NCI-H524 treated with DMSO at 0.1 percent for 48 hours (cell line): ENCODE data around the gene NEU2.

Experiments
- DNase-seq: peaks from one replicate; lab custom pipeline; 2025; lab: John Stamatoyannopoulos, UW

NEU2 gene

GRCh38 chr2:233032551-233033320 lies at the start of gene NEU2:
Gene NEU2 (plus strand): TSS chr2:233032672. CDS start chr2:233032672, 0 bp downstream.
- no peak for DNase-seq

GRCh38 chr2:232982926-232983668 lies 49.4 kb upstream of the NEU2 start:
- DNase-seq, result no peak

- DNase-seq, result no peak
Measured at GRCh38 chr2:232983669-232984140, 48.8 kb upstream of the NEU2 start.

- no peak for DNase-seq
Measured at GRCh38 chr2:232984451-232985207, 47.8 kb upstream of the NEU2 start.

GRCh38 chr2:232986155-232986554 lies 46.3 kb upstream of the NEU2 start:
- DNase-seq, result no peak

GRCh38 chr2:232993231-232993821 lies 39.1 kb upstream of the NEU2 start:
- no peak for DNase-seq

- DNase-seq, result no peak
Measured at GRCh38 chr2:232994446-232994845, 38.0 kb upstream of the NEU2 start.

GRCh38 chr2:232997749-232998665 lies 34.5 kb upstream of the NEU2 start:
- DNase-seq, result no peak

GRCh38 chr2:232998666-232998985 lies 33.8 kb upstream of the NEU2 start:
- DNase-seq, result no peak

- peak; percentile 2 for DNase-seq
Measured at GRCh38 chr2:232999354-232999753, 33.1 kb upstream of the NEU2 start.

GRCh38 chr2:233000886-233001750 lies 31.4 kb upstream of the NEU2 start:
- DNase-seq, result no peak

- DNase-seq, result no peak
Measured at GRCh38 chr2:233002829-233003657, 29.4 kb upstream of the NEU2 start.

- DNase-seq, result no peak
Measured at GRCh38 chr2:233003658-233004555, 28.6 kb upstream of the NEU2 start.

- DNase-seq, result no peak
Measured at GRCh38 chr2:233005096-233005495, 27.4 kb upstream of the NEU2 start.

- DNase-seq, result no peak
Measured at GRCh38 chr2:233006648-233007047, 25.8 kb upstream of the NEU2 start.

- no peak for DNase-seq
Measured at GRCh38 chr2:233007270-233007669, 25.2 kb upstream of the NEU2 start.

- DNase-seq, result no peak
Measured at GRCh38 chr2:233007739-233008138, 24.7 kb upstream of the NEU2 start.

- DNase-seq, result no peak
Measured at GRCh38 chr2:233009661-233010060, 22.8 kb upstream of the NEU2 start.
